ENCODE results near the gene UST.
"Not testable (repeated sequence)": the region's sequence is repeated elsewhere in the genome, so short reads cannot be mapped to it uniquely, and the experiment has no call there.

Gene UST

DNA sequence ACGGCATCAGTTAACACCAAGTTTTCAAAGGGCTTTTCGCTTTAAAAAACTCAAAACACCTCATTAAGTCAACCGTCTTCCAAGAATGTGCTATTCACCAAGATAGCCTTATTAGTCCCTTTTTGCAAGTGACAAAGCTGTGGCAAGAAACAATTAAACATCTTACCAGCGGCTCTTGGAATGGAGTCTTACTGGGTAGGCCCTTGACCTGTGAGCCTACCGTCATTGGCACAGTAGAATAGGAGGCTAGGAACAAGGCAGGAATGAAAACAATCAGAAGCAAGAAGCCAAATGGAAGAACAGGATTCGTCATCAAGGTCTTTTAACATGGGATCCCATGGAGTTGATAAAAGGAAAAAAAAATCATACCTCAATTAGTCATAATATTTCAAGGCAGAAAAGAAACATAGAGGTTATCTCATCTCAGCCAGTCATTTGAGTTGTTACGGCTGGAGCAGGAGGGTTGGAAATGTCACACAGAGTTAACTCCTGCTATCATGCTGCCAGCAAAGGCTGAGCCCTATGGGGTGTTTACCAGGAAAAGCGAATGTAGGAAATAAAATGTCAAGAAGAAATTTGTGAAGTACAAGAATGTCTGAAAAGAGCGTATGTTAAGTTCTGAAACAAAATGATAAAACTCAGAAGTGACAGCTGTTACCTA, 236.4 kb downstream of the UST start:
- no peak for DNase-seq

DNA sequence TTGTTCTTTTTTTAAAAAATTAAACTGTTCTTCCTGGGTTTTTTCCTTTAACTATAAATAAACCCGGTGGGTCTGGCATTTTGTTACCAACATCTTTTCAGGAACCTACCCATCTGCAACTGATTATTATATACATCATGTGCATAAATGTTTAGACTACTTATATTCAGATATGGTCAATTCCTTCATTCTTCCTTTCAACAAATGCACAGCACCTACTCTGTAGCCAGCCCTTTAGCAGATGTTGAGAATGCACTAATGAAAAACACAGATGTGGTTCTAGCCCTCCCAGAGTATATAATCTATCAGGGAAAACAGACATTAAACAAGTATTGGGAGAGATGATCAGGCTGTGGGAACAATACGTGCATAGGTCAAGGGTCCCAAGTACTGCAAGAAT, 237.1 kb downstream of the UST start:
- no peak for DNase-seq

DNA sequence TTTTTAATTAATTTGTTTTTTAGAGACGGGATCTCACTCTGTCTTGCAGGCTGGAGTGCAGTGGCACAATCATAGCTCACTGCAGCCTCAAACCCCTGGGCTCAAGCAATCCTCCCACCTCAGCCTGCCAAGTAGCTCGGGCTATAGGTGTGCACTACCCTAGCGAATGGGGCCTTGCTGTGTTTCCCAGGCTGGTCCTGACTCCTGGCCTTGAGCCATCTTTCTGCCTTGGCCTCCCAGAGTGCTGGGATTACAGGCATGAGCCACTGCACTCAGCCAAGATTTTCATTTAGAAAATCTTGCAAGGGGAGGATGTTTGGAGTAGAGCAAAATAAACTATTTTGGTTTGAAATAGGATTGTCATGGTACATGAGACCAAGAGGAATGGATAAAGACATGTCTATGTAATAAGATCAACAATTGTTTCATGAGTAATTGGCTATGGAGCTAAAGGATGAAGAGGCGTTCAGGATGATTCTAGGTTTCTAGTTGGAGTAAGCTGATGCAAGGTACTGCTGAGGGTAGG, 237.8 kb downstream of the UST start:
- DNase-seq = no peak

GRCh38 chr6:148985499-148985898, 238.7 kb downstream of the UST start:
- DNase-seq = no peak

DNA sequence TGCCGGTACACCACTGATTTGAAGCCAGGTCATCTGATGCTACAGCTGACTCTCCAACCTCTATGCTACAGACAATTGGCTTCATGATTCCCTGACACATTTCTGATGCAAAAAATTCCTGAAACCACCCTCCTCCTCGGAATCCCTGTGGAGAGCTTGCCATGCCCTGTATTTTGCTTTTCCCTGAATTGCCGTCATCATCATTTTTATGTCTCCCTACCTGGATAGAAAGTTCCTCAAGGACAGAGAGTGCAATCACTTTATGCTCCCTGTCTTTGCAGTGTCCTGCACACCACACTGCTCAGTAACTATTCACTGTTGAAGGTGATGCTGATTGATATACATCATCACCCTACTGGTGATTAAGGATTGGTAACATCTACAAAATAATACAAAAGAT, 239.8 kb downstream of the UST start:
- no peak for DNase-seq

DNA sequence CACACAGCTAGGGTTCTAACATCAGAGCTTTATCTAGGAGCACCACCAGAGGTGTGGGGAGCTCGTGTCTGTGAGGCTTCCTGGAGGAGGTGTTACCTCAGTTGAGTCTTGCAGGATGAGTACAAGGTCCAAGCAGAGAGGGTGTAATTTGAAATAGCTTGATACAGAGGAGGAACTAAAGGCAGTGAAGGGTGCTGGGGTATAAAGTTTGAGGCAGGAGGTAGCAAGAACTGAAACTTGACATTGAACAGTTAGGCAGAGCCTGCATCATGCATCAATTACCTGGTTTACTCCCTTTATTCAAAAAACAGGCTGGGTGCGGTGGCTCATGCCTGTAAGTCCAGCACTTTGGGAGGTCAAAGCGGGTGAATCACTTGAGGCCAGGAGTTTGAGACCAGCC, 241.2 kb downstream of the UST start:
- DNase-seq = no peak

DNA sequence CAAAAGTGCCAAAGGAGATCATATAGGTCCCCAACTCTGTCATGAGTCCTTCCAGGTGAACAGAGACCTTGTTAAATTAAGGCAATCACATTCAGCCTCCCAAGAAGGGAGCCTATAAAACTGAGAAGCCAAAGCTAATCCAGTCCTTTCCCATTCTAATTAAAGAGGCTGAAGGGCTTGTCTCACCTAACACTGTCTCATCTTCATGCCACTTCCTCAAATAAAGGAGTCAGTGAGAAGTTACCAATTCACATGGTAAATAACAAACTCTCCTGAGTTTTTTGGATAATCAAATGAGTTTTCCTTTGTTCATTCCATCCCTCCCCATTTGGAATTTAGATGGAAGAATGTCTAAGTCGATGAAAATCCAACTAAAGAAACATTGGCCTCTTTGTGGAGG, 242.8 kb downstream of the UST start:
- no peak for DNase-seq

GRCh38 chr6:148990403-148990802, 243.6 kb downstream of the UST start:
- no peak for DNase-seq

- DNase-seq = no peak
These were observed 250.0 kb downstream of the UST start for GRCh38 chr6:148996815-148997214.

DNA sequence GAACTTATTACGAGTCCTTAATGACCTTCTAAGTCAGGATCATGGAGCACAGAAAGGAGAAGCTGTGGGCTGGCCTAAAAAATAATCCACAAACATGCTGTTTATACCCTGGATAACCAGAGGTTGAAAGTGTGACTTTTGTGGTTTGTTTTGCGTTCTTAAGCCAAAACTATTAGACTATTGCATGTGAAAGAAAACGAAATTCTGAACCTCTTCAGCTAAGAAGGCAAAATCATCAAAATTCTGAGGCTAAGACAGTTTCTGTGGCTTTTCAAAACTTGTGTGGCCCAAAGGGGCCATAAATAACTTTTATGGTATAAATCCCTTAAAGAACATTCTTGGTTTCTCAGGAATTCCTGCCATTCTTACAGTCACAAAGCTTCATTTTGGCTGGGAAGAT, 251.0 kb downstream of the UST start:
- no peak for DNase-seq

- DNase-seq = no peak
These were observed 251.9 kb downstream of the UST start for GRCh38 chr6:148998704-148999103.

- DNase-seq = no peak
These were observed 252.7 kb downstream of the UST start for GRCh38 chr6:148999501-148999900.

DNA sequence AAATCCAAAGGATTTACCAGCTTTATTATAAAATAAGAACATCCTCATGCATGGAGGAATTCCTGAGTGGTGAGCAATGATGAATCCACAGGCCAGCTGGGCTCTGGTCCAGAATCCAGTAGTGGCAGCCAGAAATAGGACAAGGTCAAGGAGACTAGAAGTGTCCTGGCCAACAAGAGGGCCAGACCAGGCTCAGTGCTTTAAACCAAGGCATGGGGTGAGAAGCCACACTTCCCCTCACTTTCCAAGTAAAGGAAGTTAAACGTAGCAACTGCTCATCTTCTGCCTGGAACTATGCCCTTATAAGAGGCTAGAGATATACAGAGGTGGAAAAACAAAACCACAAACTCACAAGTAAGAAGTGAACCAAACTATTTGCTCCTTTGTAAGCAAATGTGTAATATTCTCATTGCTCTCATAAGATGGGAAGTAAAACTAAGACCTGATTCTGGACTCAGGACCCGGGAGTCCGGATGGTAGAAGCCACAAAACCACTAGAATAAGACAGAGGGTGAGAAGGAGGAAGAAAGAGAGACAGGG, 253.2 kb downstream of the UST start:
- DNase-seq = peak in 1 of 5 donors; percentile 45

DNA sequence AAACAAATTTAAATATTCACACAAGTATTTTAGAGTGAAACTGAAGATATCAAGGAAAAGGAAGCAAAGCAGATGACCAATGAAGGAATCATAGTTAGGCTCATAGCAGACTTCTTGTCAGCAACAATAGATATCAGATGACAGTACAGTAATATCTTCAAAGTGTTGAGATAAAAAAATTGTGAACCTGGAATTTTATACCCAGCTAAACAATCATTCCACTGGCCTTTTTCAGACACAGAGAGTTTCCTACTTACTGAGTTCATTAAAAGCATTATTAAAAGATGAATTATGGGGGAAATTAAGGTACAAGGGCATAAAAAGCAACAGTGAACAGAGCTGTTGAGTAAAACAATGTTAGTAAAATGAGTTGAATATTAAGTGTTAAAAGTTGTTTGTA, 254.6 kb downstream of the UST start:
- no peak for DNase-seq

- no peak for DNase-seq
These were observed 256.7 kb downstream of the UST start for GRCh38 chr6:149003560-149003959.

DNA sequence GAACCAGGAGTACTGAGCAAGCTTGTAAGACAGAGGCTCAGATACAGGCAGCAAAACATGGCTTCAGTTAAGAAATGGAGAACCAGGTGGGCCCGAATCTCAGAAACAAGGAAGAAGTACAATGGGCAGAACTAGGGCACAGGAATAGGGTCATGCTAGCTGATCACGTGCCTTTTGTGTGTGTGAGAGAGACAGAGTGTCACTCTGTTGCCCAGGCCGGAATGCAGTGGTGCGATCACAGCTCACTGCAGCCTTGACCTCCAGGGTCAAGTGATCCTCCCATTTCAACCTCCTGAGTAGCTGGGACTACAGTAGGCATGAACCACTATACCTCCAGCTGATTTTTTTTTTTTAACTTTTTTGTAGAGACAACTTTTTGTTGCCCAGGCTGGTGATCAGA, 257.8 kb downstream of the UST start:
- DNase-seq = no peak

GRCh38 chr6:149006236-149006635, 259.4 kb downstream of the UST start:
- DNase-seq = not testable (repeated sequence)

GRCh38 chr6:149006671-149007070, 259.8 kb downstream of the UST start:
- DNase-seq = no peak

DNA sequence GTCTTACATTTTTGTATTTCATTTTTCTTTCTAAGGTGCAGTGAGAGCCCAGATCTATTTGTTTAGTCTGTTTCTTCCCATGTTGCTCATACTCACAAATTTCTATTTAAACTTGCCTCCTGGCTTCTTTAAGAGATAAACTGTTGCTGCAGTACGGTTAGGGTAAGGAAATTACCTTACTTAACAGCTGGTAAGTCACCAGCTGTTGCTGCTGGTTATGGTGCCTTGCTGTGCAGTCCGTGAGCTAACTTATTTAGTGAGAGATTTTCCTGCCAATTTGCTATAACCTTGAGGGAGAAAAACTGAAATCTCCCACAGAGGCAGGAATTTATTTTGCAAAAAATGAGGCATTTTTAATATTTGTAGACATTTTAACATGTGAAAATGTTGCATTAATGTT, 261.0 kb downstream of the UST start:
- no peak for DNase-seq

GRCh38 chr6:149008741-149009140, 261.9 kb downstream of the UST start:
- no peak for DNase-seq

DNA sequence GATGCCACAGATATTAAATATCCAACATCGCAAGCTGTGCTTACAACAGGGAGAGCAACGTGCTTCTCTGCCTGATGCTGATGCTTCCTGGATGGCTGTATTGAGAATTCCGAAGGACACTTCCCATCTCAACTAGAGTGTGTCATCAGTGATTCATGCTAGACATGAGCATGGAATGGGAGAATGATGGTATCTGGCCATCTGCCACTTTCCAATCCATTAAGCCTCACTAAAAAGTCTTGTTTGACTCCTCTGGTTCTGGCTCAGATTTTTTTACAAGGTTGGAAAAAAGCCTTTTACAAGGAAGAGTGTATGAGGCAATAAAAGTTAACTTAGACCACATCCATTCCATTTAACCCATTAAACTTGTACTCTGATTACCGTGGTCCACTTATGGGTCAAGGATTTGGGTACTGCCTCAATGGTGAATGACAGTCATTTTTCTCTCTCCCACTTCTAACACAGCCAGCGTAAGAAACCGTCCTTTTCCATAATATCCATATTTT, 265.3 kb downstream of the UST start:
- DNase-seq = no peak

DNA sequence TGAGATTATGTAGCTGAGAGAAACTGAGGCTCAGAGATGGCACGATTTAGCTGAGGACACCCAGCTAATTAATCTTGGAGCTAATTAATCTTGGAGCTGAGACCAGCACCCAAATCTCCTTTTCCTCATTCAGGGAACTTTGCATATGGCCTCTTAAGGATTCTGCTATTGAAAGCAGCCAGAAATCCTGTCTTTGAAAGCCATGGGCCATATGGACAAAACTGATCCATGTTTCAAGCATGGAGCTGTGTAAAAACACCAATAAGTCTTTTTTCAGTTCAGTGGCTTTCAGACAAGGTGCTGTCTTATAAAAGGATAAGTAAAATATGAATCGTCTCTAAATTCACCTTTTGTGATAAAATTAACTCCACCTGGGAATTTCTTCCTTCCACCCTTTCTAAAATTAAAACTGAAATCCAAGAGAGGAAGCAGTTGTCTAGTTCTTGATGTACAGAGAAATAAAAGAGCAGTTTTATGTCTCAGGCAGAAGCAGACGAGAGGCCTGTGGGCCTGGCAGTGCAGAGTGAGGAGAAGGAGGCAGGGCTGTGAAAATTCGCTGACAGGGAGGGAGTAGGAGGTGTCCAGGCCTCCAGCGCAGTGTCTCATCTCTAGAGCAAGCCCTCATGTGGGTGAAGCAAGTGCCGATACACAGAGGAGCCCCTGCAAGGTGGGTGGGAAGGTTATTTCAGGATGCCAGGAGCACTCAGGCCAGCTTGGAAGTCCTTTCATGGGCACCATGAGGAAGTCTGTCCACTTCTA, 266.9 kb downstream of the UST start:
- no peak for DNase-seq

GRCh38 chr6:149014631-149015534, 268.1 kb downstream of the UST start:
- DNase-seq = no peak

Data from T-helper 1 cell (primary cell).